ENCODE measurements around the gene CRYBB1.

CRYBB1 gene

DNA sequence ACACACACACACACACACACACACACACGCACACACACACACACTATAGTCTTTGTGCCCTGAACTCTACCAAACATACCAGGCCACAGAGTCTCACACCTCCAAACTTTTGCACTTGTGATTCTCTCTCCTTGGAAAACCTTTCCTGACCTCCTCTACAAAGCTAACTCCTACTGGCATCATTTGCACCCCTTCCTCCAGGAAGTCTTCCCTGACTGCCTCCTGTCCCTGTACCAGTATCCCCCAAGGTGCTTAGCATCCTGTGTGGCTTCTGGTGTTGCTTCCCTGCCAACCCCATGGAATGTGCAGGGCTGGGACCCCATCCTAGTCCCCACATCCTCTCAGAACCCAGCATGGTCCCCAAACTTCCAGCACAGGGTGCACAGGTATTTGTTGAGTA lies 36.8 kb downstream of the CRYBB1 start:
- DNase-seq (ENCODE audit: low spot score): no peak
- in situ Hi-C loops (cut with MboI; ENCODE audit: low sequenced_read_pairs, unreplicated experiment): no loop called here
- TF ChIP-seq, protein P1, sequence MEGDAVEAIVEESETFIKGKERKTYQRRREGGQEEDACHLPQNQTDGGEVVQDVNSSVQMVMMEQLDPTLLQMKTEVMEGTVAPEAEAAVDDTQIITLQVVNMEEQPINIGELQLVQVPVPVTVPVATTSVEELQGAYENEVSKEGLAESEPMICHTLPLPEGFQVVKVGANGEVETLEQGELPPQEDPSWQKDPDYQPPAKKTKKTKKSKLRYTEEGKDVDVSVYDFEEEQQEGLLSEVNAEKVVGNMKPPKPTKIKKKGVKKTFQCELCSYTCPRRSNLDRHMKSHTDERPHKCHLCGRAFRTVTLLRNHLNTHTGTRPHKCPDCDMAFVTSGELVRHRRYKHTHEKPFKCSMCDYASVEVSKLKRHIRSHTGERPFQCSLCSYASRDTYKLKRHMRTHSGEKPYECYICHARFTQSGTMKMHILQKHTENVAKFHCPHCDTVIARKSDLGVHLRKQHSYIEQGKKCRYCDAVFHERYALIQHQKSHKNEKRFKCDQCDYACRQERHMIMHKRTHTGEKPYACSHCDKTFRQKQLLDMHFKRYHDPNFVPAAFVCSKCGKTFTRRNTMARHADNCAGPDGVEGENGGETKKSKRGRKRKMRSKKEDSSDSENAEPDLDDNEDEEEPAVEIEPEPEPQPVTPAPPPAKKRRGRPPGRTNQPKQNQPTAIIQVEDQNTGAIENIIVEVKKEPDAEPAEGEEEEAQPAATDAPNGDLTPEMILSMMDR (IDR thresholded peaks at IDR 0.05; ENCODE audit: borderline replicate concordance, control extremely low read depth, extremely low read depth, insufficient read depth, missing control alignments): no peak

DNA sequence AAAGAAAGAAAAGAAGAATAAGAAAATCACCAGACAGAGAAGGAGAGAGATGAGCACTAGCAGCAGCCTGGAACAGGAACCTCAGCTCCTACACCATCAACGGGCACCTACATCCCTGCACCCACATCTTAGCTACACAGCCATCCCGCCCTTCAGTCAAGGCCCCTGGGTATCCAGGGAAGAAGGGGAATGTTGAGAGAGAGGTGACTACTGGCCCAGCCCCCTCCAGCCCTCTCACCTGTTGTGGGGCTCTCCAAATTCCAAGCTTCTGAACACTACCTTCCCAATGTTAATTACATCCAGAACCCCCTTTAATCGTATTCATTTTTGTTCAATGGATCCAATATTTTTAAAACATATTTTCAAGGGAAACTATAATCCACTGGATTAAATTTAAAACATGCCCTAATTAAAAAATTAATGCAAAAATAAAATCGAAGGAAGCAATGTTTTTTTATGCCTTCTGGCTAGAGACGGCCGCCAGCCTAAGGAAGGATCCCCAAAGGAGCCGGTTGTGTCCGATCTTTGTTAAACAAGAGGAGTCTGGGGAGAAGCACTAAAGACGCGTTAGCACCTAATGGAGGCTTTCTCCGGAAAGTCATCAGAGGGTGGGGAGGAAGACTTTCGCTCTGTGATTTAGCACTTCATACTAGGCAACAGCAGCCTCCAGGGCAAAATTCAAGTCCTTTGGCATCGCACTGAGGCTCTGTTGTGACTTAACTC lies 37.4 kb downstream of the CRYBB1 start:
- TF ChIP-seq, protein P1 (IDR thresholded peaks at IDR 0.05; ENCODE audit: borderline replicate concordance, control extremely low read depth, extremely low read depth, insufficient read depth, missing control alignments): no peak

GRCh38 chr22:26579331-26579886 lies 38.4 kb downstream of the CRYBB1 start:
- in situ Hi-C loops (cut with MboI; ENCODE audit: low sequenced_read_pairs, unreplicated experiment): no loop called here
- peak; percentile 74 for DNase-seq (ENCODE audit: low spot score)
- TF ChIP-seq, protein P1 (IDR thresholded peaks at IDR 0.05; ENCODE audit: borderline replicate concordance, control extremely low read depth, extremely low read depth, insufficient read depth, missing control alignments): no peak

More for the DNA sequence above, 37.4 kb downstream of the CRYBB1 start:
- DNase-seq (ENCODE audit: low spot score): no peak
- in situ Hi-C loops (cut with MboI; ENCODE audit: low sequenced_read_pairs, unreplicated experiment): no loop called here

DNA sequence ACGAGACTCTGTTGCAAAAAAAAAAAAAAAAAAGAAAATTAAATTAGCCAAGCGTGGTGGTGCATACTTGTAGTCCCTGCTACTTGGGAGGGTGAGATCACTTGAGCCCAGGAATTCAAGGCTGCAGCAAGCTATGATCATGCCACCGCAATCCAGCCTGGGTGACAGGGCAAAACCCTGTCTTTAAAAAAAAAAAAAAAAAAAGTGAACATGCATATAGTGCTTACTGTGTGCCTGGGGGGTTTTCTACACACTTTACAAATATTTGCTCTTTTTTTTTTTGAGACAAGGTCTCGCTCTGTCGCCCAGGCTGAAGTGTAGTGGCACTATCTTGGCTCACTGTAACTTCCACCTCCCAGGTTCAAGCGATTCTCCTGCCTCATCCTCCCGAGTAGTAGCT lies 40.7 kb downstream of the CRYBB1 start:
- in situ Hi-C loops (cut with MboI; ENCODE audit: low sequenced_read_pairs, unreplicated experiment): no loop called here
- DNase-seq (ENCODE audit: low spot score): no peak
- TF ChIP-seq, protein P1 (IDR thresholded peaks at IDR 0.05; ENCODE audit: borderline replicate concordance, control extremely low read depth, extremely low read depth, insufficient read depth, missing control alignments): no peak

DNA sequence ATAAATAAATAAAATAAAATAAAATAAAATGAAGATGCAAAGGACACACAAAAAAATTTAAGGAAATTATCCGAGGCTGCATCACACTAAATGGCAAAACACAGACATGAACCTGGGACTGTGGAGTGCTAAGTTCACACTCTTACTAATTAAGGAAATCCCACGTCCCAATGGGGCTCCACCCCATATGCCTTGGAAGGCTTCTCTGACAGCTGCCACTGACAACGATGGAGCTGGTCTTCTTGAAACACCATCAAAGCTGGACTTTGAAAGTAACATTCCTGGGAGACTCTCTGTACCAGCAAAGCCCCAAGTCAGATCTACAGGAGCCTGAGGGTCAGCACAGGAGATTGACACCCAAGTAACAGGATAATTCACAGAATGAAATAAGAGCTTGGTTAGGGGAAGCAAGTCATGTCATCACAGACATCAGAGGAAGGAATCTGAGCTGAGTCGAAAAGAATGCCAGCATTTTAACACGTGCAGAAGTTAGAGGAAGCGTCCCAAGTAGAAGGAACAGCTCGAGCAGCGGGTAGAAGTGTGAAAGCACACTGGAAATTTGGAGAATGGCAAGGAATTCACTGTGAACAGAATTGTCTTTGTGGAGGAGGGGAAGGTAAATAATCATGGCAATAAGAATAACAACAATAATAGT lies 41.7 kb downstream of the CRYBB1 start:
- TF ChIP-seq, protein P1 (IDR thresholded peaks at IDR 0.05; ENCODE audit: borderline replicate concordance, control extremely low read depth, extremely low read depth, insufficient read depth, missing control alignments): no peak
- in situ Hi-C loops (cut with MboI; ENCODE audit: low sequenced_read_pairs, unreplicated experiment): no loop called here

GRCh38 chr22:26574001-26574723 lies 43.7 kb downstream of the CRYBB1 start:
- in situ Hi-C loops (cut with MboI; ENCODE audit: low sequenced_read_pairs, unreplicated experiment): no loop called here
- TF ChIP-seq, protein P1 (IDR thresholded peaks at IDR 0.05; ENCODE audit: borderline replicate concordance, control extremely low read depth, extremely low read depth, insufficient read depth, missing control alignments): no peak
- no peak for DNase-seq (ENCODE audit: low spot score)

More for the DNA sequence above, 41.7 kb downstream of the CRYBB1 start:
- no peak for DNase-seq (ENCODE audit: low spot score)
